ENCODE measurements around the gene PRMT7.

PRMT7 gene

GRCh38 chr16:68366062-68366461 lies 55.2 kb downstream of the PRMT7 start:
- TF ChIP-seq, protein P1, sequence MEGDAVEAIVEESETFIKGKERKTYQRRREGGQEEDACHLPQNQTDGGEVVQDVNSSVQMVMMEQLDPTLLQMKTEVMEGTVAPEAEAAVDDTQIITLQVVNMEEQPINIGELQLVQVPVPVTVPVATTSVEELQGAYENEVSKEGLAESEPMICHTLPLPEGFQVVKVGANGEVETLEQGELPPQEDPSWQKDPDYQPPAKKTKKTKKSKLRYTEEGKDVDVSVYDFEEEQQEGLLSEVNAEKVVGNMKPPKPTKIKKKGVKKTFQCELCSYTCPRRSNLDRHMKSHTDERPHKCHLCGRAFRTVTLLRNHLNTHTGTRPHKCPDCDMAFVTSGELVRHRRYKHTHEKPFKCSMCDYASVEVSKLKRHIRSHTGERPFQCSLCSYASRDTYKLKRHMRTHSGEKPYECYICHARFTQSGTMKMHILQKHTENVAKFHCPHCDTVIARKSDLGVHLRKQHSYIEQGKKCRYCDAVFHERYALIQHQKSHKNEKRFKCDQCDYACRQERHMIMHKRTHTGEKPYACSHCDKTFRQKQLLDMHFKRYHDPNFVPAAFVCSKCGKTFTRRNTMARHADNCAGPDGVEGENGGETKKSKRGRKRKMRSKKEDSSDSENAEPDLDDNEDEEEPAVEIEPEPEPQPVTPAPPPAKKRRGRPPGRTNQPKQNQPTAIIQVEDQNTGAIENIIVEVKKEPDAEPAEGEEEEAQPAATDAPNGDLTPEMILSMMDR (IDR thresholded peaks at IDR 0.05; ENCODE audit: low read depth, low read length): no peak
- no peak overlapping the region for H3K4me3 ChIP-seq (ENCODE audit: low read depth, low read length)

- H3K4me3 ChIP-seq (ENCODE audit: low read depth, low read length): no peak overlapping the region
- TF ChIP-seq, protein P1 (IDR thresholded peaks at IDR 0.05; ENCODE audit: low read depth, low read length): no peak
Observed at GRCh38 chr16:68367030-68367429, 56.2 kb downstream of the PRMT7 start.

- H3K4me3 ChIP-seq (ENCODE audit: low read depth, low read length): no peak overlapping the region
- TF ChIP-seq, protein P1 (IDR thresholded peaks at IDR 0.05; ENCODE audit: low read depth, low read length): no peak
Observed at GRCh38 chr16:68367440-68367839, 56.6 kb downstream of the PRMT7 start.

DNA sequence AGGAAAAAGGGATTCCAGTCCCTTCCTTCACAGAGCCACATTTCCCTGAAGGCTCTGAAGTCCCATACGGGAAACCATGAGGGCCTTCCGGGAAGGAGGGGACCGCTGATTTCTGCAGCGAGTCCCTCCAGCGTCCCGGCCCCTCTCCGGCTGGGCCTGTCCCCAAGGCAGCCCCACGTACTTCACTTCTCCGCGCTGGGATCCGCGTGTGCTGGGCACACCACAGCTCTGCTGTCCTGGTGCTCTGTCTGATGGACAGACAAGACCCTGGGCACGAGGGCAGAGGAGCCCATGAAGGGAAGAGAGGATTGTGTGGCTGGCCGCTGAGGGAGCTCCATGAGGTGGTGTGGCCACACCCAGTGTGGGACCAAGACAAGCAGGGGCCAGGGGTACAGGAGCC lies 57.1 kb downstream of the PRMT7 start:
- H3K4me3 ChIP-seq (ENCODE audit: low read depth, low read length): no peak overlapping the region
- TF ChIP-seq, protein P1 (IDR thresholded peaks at IDR 0.05; ENCODE audit: low read depth, low read length): no peak

- TF ChIP-seq, protein P1 (IDR thresholded peaks at IDR 0.05; ENCODE audit: low read depth, low read length): no peak
- H3K4me3 ChIP-seq (ENCODE audit: low read depth, low read length): no peak overlapping the region
Observed at GRCh38 chr16:68368301-68368888, 57.6 kb downstream of the PRMT7 start.

- no peak overlapping the region for H3K4me3 ChIP-seq (ENCODE audit: low read depth, low read length)
Observed at GRCh38 chr16:68369168-68369567, 58.3 kb downstream of the PRMT7 start.

More at GRCh38 chr16:68369168-68369567, 58.3 kb downstream of the PRMT7 start:
- TF ChIP-seq, protein P1 (IDR thresholded peaks at IDR 0.05; ENCODE audit: low read depth, low read length): no peak

Measured in WI38 (cell line).